HG02938 (cell line): Measurements from ENCODE around the gene INSIG1.

Source experiments
- ATAC-seq: cut with Tn5 transposase; IDR thresholded peaks from one replicate; pipeline ENCODE4 v1.9.1; 2021; ENCODE audit warnings: mild to moderate bottlenecking, moderate library complexity; ENCODE audit not compliant: unreplicated experiment

The INSIG1 gene

GRCh38 chr7:155324918-155325235, 27.2 kb downstream of the INSIG1 start:
- ATAC-seq: no peak

DNA sequence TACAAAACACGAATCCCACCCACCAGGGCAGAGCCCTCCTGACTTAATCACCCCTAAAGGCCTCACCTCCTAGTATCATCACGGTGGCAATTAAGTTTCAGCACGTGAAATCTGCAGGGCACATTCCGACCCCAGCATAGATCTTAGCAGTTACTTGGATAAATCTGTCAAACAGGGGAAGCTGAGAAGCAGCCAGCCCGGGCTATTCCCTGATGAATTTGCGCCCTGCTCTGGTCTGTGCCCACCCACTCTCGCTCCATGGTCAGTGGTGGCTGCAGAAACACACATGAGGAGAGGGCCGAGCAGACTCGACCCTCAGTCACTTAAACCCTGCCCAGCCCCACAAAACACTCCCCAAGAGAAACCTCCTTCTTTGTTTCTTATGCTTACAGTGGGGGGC, 28.7 kb downstream of the INSIG1 start:
- ATAC-seq: no peak

DNA sequence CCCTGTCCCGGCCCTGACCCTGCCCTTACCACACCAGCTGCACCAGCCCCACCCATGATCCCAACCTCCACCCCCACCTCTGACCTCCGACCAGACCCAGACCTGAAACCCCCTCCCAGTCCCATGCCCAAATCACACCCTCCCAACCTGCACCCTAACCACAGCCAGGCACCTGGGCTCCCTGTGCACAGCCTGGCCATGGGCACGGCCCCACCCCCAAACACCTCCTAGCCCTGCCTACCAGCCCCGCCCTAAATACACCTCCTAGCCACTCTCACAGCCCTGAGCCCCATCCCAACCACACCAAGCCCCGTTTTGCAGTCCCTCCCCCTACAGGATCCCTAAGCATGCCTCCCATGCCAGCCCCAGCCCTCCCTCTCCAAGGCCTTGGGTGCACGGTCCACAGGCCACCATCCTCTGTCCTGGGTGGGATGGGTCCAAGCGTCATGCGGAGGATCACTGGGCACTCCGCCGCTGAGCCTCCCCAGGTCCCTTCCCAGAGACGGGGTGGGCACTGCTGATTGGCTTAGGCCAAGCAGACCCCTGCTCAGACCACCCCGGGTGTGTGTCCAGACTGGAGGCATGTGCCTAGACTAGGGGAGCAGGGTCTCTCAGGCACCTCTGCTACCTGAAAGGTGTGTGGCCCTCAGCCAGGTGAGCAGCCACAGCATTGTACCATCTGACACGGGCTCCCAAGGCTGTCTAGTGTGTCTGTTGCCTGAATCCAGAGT, 30.1 kb downstream of the INSIG1 start:
- no peak for ATAC-seq

DNA sequence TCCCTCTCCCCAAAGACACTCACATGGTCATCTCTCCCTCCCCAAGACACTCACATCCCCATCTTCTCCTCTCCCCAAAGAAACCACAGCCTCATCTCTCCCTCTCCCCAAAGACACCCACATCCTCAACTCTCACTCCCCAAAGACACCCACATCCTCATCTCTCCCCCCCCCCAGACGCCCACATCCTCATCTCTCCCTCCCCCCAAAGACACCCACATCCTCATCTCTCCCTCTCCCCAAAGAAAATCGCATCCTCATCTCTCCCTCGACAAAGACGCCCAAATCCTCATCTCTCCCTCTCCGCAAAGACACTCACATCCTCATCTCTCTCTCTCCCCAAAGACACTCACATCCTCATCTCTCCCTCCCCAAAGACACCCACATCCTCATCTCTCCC, 31.5 kb downstream of the INSIG1 start:
- no peak for ATAC-seq

- no peak for ATAC-seq
Observed at GRCh38 chr7:155331396-155331795, 33.7 kb downstream of the INSIG1 start.

DNA sequence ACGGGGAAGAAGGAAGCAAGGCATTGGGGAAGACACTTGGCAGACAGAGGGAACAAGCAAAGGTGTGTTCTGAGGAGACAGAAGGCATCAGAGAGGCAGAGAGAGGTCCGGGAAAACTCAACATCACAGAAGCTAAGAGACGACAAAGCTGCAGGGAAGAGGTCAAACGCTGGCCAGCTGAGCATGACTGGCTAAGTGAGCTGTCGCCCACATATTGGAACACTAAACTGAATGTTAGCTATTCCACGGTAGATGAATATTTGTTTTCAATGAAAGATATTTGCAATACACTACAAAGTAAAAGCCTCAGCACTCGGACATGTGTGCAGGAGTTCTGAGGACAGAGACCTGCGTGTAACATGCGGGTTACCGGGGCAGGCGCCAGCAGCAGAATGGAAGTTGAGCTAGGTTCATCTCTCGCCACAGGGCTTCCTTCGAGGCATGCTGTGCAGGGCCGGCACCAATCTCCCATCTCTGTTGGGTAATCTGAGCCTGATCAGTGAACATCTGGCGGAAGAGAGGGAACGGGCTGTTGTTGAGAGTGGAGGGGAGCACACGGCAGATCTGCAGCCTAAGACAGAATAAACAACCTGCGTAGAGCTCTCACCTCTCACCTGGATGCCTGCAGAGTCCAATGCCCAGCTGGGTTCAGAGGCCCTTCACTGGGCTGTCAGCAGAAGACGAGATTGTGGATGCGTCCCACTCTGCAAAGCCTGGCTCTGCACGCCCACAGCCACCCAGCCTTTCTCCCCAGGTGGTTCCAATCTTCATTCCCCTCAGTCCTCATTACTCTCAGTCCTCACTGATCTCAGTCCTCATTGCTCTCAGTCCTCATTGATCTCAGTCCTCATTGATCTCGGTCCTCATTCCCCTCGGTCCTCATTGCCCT, 35.9 kb downstream of the INSIG1 start:
- ATAC-seq: no peak

- no peak for ATAC-seq
Observed at GRCh38 chr7:155336812-155337602, 39.3 kb downstream of the INSIG1 start.

DNA sequence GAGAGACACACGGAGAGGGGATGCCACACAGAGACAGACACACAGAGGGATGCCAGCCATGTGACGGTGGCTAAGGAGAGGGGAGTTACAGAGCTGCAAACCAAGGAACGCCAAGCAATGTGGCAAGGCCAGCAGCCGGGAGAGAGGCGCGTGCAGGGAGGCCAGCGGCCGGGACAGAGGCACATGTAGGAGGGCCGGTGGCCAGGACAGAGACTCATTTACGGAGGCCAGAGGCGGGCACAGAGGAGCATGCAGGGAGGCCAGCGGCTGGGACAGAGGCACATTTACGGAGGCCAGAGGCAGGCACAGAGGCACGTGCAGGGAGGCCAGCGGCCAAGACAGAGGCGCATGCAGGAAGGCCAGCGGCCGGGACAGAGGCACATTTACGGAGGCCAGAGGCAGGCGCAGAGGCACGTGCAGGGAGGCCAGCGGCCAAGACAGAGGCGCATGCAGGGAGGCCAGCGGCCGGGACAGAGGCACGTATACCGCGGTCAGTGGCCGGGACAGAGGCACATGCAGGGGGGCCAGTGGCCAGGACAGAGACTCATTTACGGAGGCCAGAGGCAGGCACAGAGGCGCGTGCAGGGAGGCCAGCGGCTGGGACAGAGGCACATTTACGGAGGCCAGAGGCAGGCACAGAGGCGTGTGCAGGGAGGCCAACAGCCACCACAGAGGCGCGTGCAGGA, 40.4 kb downstream of the INSIG1 start:
- ATAC-seq: no peak

DNA sequence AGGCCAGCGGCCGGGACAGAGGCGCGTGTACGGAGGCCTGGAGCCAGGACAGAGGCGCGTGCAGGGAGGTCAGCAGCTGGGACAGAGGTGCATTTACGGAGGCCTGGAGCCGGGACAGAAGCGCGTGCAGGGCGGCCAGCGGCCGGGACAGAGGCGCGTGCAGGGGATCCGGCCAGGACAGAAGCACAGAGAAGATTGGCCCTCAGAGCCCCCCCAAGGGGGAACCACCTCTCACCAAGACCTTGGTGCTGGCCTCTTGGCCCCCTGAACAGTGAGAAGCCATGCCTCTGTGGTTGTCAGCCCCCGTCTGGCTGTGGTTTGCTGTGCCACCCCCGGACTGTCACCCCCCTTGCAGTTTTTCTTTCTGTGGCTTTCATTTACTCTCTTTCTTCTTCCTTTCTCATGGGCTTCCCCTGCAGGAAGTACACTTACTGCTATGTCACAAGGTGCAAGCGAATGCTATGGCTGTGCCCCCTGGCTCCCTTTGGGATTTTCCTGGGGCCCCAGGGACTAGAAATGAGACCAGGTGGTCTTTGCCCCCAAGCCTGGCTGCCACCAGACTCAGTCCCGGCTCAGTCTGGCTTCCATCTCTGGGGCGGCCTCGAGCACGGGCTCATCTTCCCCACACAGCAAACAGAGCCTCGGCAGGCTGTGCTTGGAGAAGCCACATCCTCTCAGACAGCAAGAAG, 41.1 kb downstream of the INSIG1 start:
- ATAC-seq: no peak

GRCh38 chr7:155339474-155339873, 41.8 kb downstream of the INSIG1 start:
- no peak for ATAC-seq

- ATAC-seq: no peak
Observed at GRCh38 chr7:155340071-155340531, 42.4 kb downstream of the INSIG1 start.

GRCh38 chr7:155340721-155341120, 43.0 kb downstream of the INSIG1 start:
- no peak for ATAC-seq

DNA sequence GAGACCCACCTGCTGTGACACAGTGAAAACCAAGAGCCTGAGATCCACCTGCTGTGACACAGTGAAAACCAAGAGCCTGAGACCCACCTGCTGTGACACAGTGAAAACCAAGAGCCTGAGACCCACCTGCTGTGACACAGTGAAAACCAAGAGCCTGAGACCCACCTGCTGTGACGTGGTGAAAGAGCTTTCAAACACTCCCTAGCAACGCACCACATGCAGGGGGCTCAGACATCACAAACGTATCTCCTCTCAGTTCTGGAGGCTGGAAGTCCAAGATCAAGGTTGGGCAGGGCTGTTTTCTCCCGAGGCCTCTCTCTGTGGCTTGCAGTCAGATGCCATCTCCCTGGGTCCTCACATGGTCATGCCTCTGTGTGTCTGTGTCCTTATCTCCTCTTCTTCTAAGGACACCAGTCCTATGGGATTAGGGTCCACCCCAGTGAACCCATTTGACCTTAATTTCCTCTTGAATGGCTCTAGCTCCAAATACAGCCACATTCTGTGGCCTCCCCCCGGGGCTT, 43.8 kb downstream of the INSIG1 start:
- ATAC-seq: no peak

DNA sequence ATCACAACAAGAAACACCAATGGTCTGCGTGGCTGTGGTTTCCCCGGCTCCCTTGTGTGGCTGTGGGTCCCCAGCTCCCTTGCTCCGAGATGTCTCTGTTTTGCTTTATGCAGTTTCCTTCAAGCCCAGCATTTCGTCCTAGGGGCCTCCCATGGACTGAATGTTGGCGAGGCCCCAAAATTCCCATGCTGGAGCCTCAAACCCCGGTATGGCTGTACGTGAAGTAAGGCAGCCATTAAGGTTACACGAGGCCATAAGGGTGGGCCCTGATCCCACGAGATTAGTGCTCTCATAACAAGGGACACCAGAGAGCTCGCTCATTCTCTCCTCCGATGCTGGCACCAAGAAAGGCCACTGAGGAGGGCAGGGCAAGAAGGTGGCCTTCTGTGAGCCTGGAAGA, 44.6 kb downstream of the INSIG1 start:
- no peak for ATAC-seq

- ATAC-seq: no peak
Observed at GRCh38 chr7:155343150-155343549, 45.5 kb downstream of the INSIG1 start.

DNA sequence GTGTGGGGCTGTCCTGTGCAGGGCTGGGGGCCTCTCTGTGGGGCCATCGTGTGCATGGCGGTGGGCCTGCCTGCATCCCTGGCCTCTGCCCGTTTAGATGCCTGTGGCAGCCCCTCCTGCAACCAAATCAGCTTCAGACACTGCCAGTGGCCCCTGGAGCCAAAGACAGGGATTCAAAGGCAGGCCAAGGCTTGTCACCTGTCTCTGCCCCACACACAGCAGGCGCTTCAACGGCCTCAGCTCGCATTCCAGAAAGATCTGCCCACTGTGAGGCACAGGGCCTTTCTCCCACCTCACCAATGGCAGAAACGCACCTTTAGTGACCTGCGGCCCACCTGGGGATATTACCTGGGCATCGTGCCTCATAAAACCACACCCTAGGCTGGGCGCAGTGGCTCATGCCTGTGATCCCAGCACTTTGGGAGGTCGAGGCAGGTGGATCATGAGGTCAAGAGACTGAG, 46.0 kb downstream of the INSIG1 start:
- ATAC-seq: no peak

GRCh38 chr7:155344270-155344617, 46.6 kb downstream of the INSIG1 start:
- peak; percentile 19 for ATAC-seq

- ATAC-seq: peak; percentile 80
Observed at GRCh38 chr7:155344618-155345433, 47.1 kb downstream of the INSIG1 start.

DNA sequence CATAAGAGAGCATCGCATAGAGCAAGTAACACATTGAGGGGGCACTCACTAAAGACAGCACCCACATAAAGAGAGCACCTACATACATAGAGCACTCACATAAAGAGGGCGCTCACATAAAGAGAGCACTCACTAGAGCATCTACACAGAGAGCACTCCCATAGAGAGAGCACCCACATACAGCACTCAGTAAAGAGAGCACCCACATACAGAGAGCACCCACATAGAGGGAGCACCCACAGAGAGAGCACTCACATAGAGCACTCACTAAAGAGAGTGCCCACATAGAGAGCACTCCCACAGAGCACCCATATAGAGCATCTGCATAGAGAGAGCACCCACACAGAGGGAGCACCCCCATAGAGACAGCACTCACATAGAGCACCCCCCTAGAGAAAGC, 47.8 kb downstream of the INSIG1 start:
- ATAC-seq: no peak
